OCI-LY3 (cell line): ENCODE measurements around the gene C19orf25.

Source experiments
- CTCF ChIP-seq: fragments of 200-600, 300-600 bp; sonication (generic); IDR thresholded peaks from 2 replicates; pipeline ENCODE4 v1.5.1; 2014; ENCODE audit warnings: antibody characterized with exemption, low read length, low read depth
- EZH2phosphoT487 ChIP-seq: fragments of 200-600 bp; shearing (Covaris generic); IDR thresholded peaks from 2 replicates; pipeline ENCODE4 v1.6.1; 2018; ENCODE audit warnings: antibody characterized with exemption, mixed run types, low read depth

GRCh38 chr19:1518471-1518870 lies 39.5 kb upstream of the C19orf25 start:
- TF ChIP-seq CTCF: no peak
- no peak for TF ChIP-seq EZH2phosphoT487
